CD4-positive, alpha-beta T cell (primary cell): ENCODE measurements around the gene ERP29. TPM values are rescaled to one million over a fixed set of nuclear protein-coding genes. Genes with fewer than 3 reads are reported as not detected.

Source experiments
- ATAC-seq: fragments of 200-7000 bp; cut with Tn5 transposase; one replicate; pipeline ENCODE4 v1.10.0; 2022; ENCODE audit warnings: mild to moderate bottlenecking; ENCODE audit not compliant: poor library complexity
- CTCF ChIA-PET: fragments of 350-600 bp; sonication (Branson Sonifier 250); formaldehyde crosslinking; loops from one replicate; lab custom pipeline; 2021; ENCODE audit warnings: antibody characterized with exemption, inconsistent platforms; lab: Charles Lee
- POLR2A ChIA-PET: fragments of 350-600 bp; sonication (Branson Sonifier 250); formaldehyde crosslinking; loops from one replicate; lab custom pipeline; 2021; ENCODE audit warnings: antibody characterized with exemption, inconsistent platforms; lab: Charles Lee
- DNase-seq, 14 experiments: peaks; one replicate each; pipeline ENCODE4 v3.0.0-alpha.2; 2013 to 2020; ENCODE audit warnings: mixed read lengths in 2 of 14
- H3K27ac ChIP-seq, 2 donors: one replicate each; pipeline versions ENCODE4 v1.5.1 to v1.7.0; 2013; ENCODE audit warnings: low read length in 2 of 2, low read depth in 1 of 2, mild to moderate bottlenecking in 1 of 2
- H3K27me3 ChIP-seq, 2 experiments: 1 replicate in 1 of 2; 2 replicates in 1 of 2; pipeline versions ENCODE4 v1.6.1 to v1.7.0; 2013; ENCODE audit warnings: low read length in 2 of 2, control low read depth in 1 of 2, mild to moderate bottlenecking in 1 of 2, moderate library complexity in 1 of 2; ENCODE audit not compliant: insufficient read depth in 2 of 2, control insufficient read depth in 1 of 2
- H3K36me3 ChIP-seq: one replicate; pipeline ENCODE4 v1.6.1; 2013; ENCODE audit warnings: low read length, control low read depth; ENCODE audit not compliant: insufficient read depth
- H3K4me1 ChIP-seq: one replicate; pipeline ENCODE4 v1.6.1; 2013; ENCODE audit warnings: low read length, control low read depth; ENCODE audit not compliant: insufficient read depth
- H3K4me3 ChIP-seq: one replicate; pipeline ENCODE4 v1.5.1; 2013; ENCODE audit warnings: mild to moderate bottlenecking, low read length, moderate library complexity
- H3K9me3 ChIP-seq, 2 experiments: 1 replicate in 1 of 2; 2 replicates in 1 of 2; pipeline versions ENCODE4 v1.6.1 to v1.7.0; 2013; ENCODE audit warnings: low read length in 2 of 2, mild to moderate bottlenecking in 2 of 2, control low read depth in 1 of 2, moderate library complexity in 1 of 2; ENCODE audit not compliant: control insufficient read depth in 1 of 2, insufficient read depth in 1 of 2
- H3K27ac Mint-ChIP-seq: one replicate; pipeline ENCODE4 v1.8.0; 2020; ENCODE audit warnings: mixed read lengths
- H3K27me3 Mint-ChIP-seq: one replicate; pipeline ENCODE4 v1.8.0; 2021; ENCODE audit warnings: mixed read lengths
- H3K36me3 Mint-ChIP-seq: one replicate; pipeline ENCODE4 v1.8.0; 2021; ENCODE audit warnings: low read depth, mixed read lengths
- H3K4me1 Mint-ChIP-seq: one replicate; pipeline ENCODE4 v1.8.0; 2021; ENCODE audit warnings: low read depth, mixed read lengths
- H3K4me3 Mint-ChIP-seq: one replicate; pipeline ENCODE4 v1.8.0; 2020; ENCODE audit warnings: mild to moderate bottlenecking, mixed read lengths
- H3K9me3 Mint-ChIP-seq: one replicate; pipeline ENCODE4 v1.8.0; 2020; ENCODE audit warnings: mixed read lengths
- intact Hi-C, 2 experiments: fragments of 100-400 bp; cut with DNase I in 1 of 2; cut with micrococcal nuclease in 1 of 2; formaldehyde crosslinking; loops; one replicate each; pipeline versions ENCODE4 v1.15.1 to v1.9.0; 2023 to 2025; cut with DNase I, micrococcal nuclease
- total RNA-seq, 174 experiments: library from RNA in 2 of 174; stranded (reverse) in 2 of 174; gene quantifications; one replicate each; pipeline ENCODE4 v1.2.3 and lab custom pipeline; 2021 to 2026
- TF ChIP-seq, protein P1 (sequence below): fragments of 200-600 bp; IDR thresholded peaks from one replicate; pipeline ENCODE4 v1.8.0; 2022; ENCODE audit warnings: antibody characterized with exemption, mild to moderate bottlenecking

ERP29 gene
- total RNA-seq, 2 experiments from 2014 or later = 109 to 117 TPM

DNA sequence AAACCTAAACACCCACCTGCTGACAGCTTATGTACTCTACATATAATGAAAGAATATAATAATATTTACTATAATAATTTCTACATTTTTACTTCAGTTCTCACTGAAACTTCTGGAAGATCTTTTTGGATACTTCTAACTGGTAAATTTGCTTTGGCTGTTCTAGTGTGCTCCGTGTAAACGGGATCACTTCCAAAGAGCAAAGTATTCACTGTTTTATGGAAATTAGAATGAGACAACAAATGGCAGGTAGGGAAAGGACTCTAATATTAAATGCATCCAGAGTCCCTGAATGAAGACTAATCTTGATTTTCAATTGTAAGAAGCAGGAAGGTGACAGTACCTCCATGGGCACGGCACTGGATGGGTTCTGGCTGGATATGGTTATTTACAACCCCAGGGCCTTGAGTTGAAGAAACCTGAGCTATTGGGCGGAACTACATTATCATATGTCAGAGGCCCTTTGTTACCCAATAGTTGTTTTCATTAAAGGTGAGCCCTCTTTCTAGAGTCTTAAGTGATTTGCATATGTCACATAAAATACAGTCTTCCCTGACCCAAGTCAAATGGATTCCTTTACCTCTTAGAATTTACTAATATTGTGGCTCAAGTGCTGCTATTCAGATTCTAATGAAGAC, 10.7 kb downstream of the ERP29 start:
- Mint-ChIP-seq H3K4me3 (no peak overlapping the region), H3K27ac (peak overlapping the region; percentile 29)

GRCh38 chr12:112025808-112026375, 12.7 kb downstream of the ERP29 start:
- no peaks in the 10 kb centered on the region for H3K27me3 Mint-ChIP-seq
- peaks cover 57% of the 10 kb centered on the region for H3K36me3 ChIP-seq
- ATAC-seq = no peak
- intact Hi-C loops = no loop called here
- peak in 1 of 14 experiments; percentile 9 for DNase-seq
- H3K4me1 ChIP-seq = peaks cover 5% of the 10 kb centered on the region
- ChIA-PET POLR2A (interaction anchor here (0.9 kb wide), 1 partner anchor 13 kb away, joined by 3 read pairs; the partner anchor contains the start of genes ERP29 and TMEM116), CTCF (interaction anchor here (1.1 kb wide), 1 partner anchor 12 kb away, joined by 5 read pairs; the partner anchor contains the start of genes ERP29 and TMEM116)
- peak overlapping the region; percentile 67 for H3K27ac Mint-ChIP-seq
- TF ChIP-seq, protein P1, sequence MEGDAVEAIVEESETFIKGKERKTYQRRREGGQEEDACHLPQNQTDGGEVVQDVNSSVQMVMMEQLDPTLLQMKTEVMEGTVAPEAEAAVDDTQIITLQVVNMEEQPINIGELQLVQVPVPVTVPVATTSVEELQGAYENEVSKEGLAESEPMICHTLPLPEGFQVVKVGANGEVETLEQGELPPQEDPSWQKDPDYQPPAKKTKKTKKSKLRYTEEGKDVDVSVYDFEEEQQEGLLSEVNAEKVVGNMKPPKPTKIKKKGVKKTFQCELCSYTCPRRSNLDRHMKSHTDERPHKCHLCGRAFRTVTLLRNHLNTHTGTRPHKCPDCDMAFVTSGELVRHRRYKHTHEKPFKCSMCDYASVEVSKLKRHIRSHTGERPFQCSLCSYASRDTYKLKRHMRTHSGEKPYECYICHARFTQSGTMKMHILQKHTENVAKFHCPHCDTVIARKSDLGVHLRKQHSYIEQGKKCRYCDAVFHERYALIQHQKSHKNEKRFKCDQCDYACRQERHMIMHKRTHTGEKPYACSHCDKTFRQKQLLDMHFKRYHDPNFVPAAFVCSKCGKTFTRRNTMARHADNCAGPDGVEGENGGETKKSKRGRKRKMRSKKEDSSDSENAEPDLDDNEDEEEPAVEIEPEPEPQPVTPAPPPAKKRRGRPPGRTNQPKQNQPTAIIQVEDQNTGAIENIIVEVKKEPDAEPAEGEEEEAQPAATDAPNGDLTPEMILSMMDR = no peak
- peaks cover 31% of the 10 kb centered on the region for H3K4me1 Mint-ChIP-seq
- peaks cover 85% of the 10 kb centered on the region for H3K36me3 Mint-ChIP-seq
- no peak overlapping the region for H3K4me3 ChIP-seq
- peak overlapping the region in 1 of 2 donors; percentile 2 for H3K27ac ChIP-seq
- H3K4me3 Mint-ChIP-seq = no peak overlapping the region
- H3K27me3 ChIP-seq = no peaks in the 10 kb centered on the region
- no peaks in the 10 kb centered on the region for H3K9me3 Mint-ChIP-seq
- H3K9me3 ChIP-seq = no peaks in the 10 kb centered on the region

More for the DNA sequence above, 10.7 kb downstream of the ERP29 start:
- Histone ChIP-seq H3K36me3 (peaks cover 62% of the 10 kb centered on the region), H3K27ac (no peak overlapping the region), H3K4me3 (no peak overlapping the region), H3K4me1 (peaks cover 20% of the 10 kb centered on the region), H3K9me3 (no peaks in the 10 kb centered on the region), H3K27me3 (no peaks in the 10 kb centered on the region)
- no peak for ATAC-seq
- ChIA-PET CTCF (interaction anchor here (1.0 kb wide), 1 partner anchor 79 kb away, joined by 3 read pairs; no protein-coding TSS in a partner anchor), POLR2A (interaction anchor here (1.0 to 2.1 kb wide), 5 partner anchors 10 to 182 kb away, joined by 3 to 17 read pairs (median 4); partner anchors contain the start of genes ERP29, MAPKAPK5, TMEM116 and TRAFD1)
- peaks cover 91% of the 10 kb centered on the region for H3K36me3 Mint-ChIP-seq
- no peaks in the 10 kb centered on the region for H3K27me3 Mint-ChIP-seq
- H3K9me3 Mint-ChIP-seq = no peaks in the 10 kb centered on the region
- intact Hi-C loops = no loop called here
- H3K4me1 Mint-ChIP-seq = peaks cover 42% of the 10 kb centered on the region
- TF ChIP-seq, protein P1 = no peak
- no peak for DNase-seq

- CTCF ChIA-PET = no interaction called here
- Mint-ChIP-seq H3K9me3 (no peaks in the 10 kb centered on the region), H3K36me3 (peaks cover 80% of the 10 kb centered on the region), H3K4me3 (no peak overlapping the region), H3K27me3 (no peaks in the 10 kb centered on the region), H3K27ac (peak overlapping the region; percentile 65), H3K4me1 (peaks cover 33% of the 10 kb centered on the region)
- no peak for DNase-seq
- Histone ChIP-seq H3K4me1 (peaks cover 5% of the 10 kb centered on the region), H3K27me3 (no peaks in the 10 kb centered on the region), H3K27ac (no peak overlapping the region), H3K9me3 (no peaks in the 10 kb centered on the region), H3K4me3 (no peak overlapping the region), H3K36me3 (peaks cover 46% of the 10 kb centered on the region)
- intact Hi-C loops = no loop called here
- TF ChIP-seq, protein P1 = no peak
- POLR2A ChIA-PET = interaction anchor here (0.6 to 2.2 kb wide), 2 partner anchors 9 to 16 kb away, joined by 3 to 11 read pairs; partner anchors contain the start of genes ERP29 and TMEM116
- ATAC-seq = no peak
Observed at GRCh38 chr12:112029301-112029700, 16.1 kb downstream of the ERP29 start.
